Progenitor cell of endocrine pancreas (in vitro differentiated cells): ENCODE results near the gene GON4L. TPM values are rescaled to one million over a fixed set of nuclear protein-coding genes. Genes with fewer than 3 reads are reported as not detected.
A peak's percentile ranks its signal among the peaks of the same experiment; 100 is the strongest.
"Not testable (repeated sequence)": the region's sequence is repeated elsewhere in the genome, so short reads cannot be mapped to it uniquely, and the experiment has no call there.

Experiments used
- DNase-seq: peaks from one replicate; pipeline ENCODE4 v3.0.0; 2021; ENCODE audit warnings: low spot score; ENCODE audit not compliant: unreplicated experiment
- H3K27ac Mint-ChIP-seq: 2 replicates; pipeline ENCODE4 v1.8.0; 2021; ENCODE audit warnings: mild to moderate bottlenecking, moderate library complexity, mixed read lengths
- H3K27me3 Mint-ChIP-seq: 2 replicates; pipeline ENCODE4 v1.8.0; 2021; ENCODE audit warnings: mixed read lengths
- H3K36me3 Mint-ChIP-seq: 2 replicates; pipeline ENCODE4 v1.8.0; 2022; ENCODE audit warnings: mixed read lengths; ENCODE audit not compliant: insufficient read depth
- H3K4me1 Mint-ChIP-seq: 2 replicates; pipeline ENCODE4 v1.8.0; 2021; ENCODE audit warnings: low read depth, mixed read lengths
- H3K4me3 Mint-ChIP-seq: 2 replicates; pipeline ENCODE4 v1.8.0; 2021; ENCODE audit warnings: low read depth, mild to moderate bottlenecking, moderate library complexity, mixed read lengths
- H3K9me3 Mint-ChIP-seq: 2 replicates; pipeline ENCODE4 v1.8.0; 2021; ENCODE audit warnings: low read depth, mixed read lengths
- CTCF ChIP-seq: fragments of 200-600 bp; sonication (generic); IDR thresholded peaks from one replicate; pipeline ENCODE4 v1.5.0; 2021; ENCODE audit warnings: antibody characterized with exemption, mild to moderate bottlenecking; ENCODE audit not compliant: unreplicated experiment
- total RNA-seq: library from RNA; stranded (reverse); gene quantifications from 2 replicates; pipeline ENCODE4 v1.2.1, GENCODE V29; 2021

GON4L gene
- total RNA-seq, 1 donor from 2014 or later = 69.4 TPM

- Mint-ChIP-seq H3K9me3 (no peaks in the 10 kb centered on the region), H3K27ac (no peak overlapping the region), H3K4me3 (no peak overlapping the region), H3K27me3 (no peaks in the 10 kb centered on the region), H3K4me1 (no peaks in the 10 kb centered on the region), H3K36me3 (peaks cover 26% of the 10 kb centered on the region)
- TF ChIP-seq CTCF = no peak
- DNase-seq = no peak
These were observed 55.9 kb downstream of the GON4L start for GRCh38 chr1:155801149-155801548.

GRCh38 chr1:155795618-155796017 is 61.4 kb downstream of the GON4L start:
- not testable (repeated sequence) for H3K4me3 Mint-ChIP-seq, H3K9me3 Mint-ChIP-seq, H3K27ac Mint-ChIP-seq, DNase-seq, H3K27me3 Mint-ChIP-seq, H3K4me1 Mint-ChIP-seq, H3K36me3 Mint-ChIP-seq

GRCh38 chr1:155794605-155795245 is 62.3 kb downstream of the GON4L start:
- Mint-ChIP-seq H3K36me3 (peaks cover 11% of the 10 kb centered on the region), H3K4me3 (no peak overlapping the region), H3K27ac (no peak overlapping the region), H3K9me3 (no peaks in the 10 kb centered on the region), H3K27me3 (no peaks in the 10 kb centered on the region), H3K4me1 (no peaks in the 10 kb centered on the region)
- TF ChIP-seq CTCF = no peak
- no peak for DNase-seq

- H3K9me3 Mint-ChIP-seq = no peaks in the 10 kb centered on the region
- no peak for DNase-seq
- H3K27ac Mint-ChIP-seq = no peak overlapping the region
- H3K4me1 Mint-ChIP-seq = no peaks in the 10 kb centered on the region
- H3K36me3 Mint-ChIP-seq = peaks cover 4% of the 10 kb centered on the region
- TF ChIP-seq CTCF = no peak
- no peaks in the 10 kb centered on the region for H3K27me3 Mint-ChIP-seq
- no peak overlapping the region for H3K4me3 Mint-ChIP-seq
These were observed 63.8 kb downstream of the GON4L start for GRCh38 chr1:155793213-155793612.

GRCh38 chr1:155777582-155777981 is 79.4 kb downstream of the GON4L start:
- Mint-ChIP-seq H3K36me3 (peaks cover 24% of the 10 kb centered on the region), H3K27me3 (no peaks in the 10 kb centered on the region), H3K27ac (peak overlapping the region; percentile 8), H3K4me3 (no peak overlapping the region), H3K4me1 (no peaks in the 10 kb centered on the region), H3K9me3 (no peaks in the 10 kb centered on the region)
- no peak for DNase-seq
- TF ChIP-seq CTCF = no peak

GRCh38 chr1:155776414-155776813 is 80.6 kb downstream of the GON4L start:
- Mint-ChIP-seq H3K4me1 (no peaks in the 10 kb centered on the region), H3K4me3 (no peak overlapping the region), H3K9me3 (no peaks in the 10 kb centered on the region), H3K36me3 (peaks cover 26% of the 10 kb centered on the region), H3K27me3 (no peaks in the 10 kb centered on the region), H3K27ac (peak overlapping the region; percentile 31)
- DNase-seq = no peak
- no peak for TF ChIP-seq CTCF
